ENCODE measurements around the gene GYPA.
"Not testable (repeated sequence)": the region's sequence is repeated elsewhere in the genome, so short reads cannot be mapped to it uniquely, and the experiment has no call there.

GRCh38 chr4:144140594-144141295 is at the start of gene GYPA:
- TF ChIP-seq, protein P1, sequence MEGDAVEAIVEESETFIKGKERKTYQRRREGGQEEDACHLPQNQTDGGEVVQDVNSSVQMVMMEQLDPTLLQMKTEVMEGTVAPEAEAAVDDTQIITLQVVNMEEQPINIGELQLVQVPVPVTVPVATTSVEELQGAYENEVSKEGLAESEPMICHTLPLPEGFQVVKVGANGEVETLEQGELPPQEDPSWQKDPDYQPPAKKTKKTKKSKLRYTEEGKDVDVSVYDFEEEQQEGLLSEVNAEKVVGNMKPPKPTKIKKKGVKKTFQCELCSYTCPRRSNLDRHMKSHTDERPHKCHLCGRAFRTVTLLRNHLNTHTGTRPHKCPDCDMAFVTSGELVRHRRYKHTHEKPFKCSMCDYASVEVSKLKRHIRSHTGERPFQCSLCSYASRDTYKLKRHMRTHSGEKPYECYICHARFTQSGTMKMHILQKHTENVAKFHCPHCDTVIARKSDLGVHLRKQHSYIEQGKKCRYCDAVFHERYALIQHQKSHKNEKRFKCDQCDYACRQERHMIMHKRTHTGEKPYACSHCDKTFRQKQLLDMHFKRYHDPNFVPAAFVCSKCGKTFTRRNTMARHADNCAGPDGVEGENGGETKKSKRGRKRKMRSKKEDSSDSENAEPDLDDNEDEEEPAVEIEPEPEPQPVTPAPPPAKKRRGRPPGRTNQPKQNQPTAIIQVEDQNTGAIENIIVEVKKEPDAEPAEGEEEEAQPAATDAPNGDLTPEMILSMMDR (IDR thresholded peaks at IDR 0.05) = not testable (repeated sequence)
- TF ChIP-seq POLR2AphosphoS5 (IDR thresholded peaks at IDR 0.05) = not testable (repeated sequence)

Data from stomach (tissue), 4 donors.